B cell (primary cell): ENCODE results near the gene ANGPTL2. TPM values are rescaled to one million over a fixed set of nuclear protein-coding genes. Genes with fewer than 3 reads are reported as not detected.

Experiments
- ATAC-seq: fragments of 200-7000 bp; cut with Tn5 transposase; one replicate; pipeline ENCODE4 v1.10.0; 2021; ENCODE audit warnings: low read depth, mild to moderate bottlenecking, moderate number of reproducible peaks, moderate library complexity
- CTCF ChIA-PET: fragments of 350-600 bp; sonication (Branson Sonifier 250); formaldehyde crosslinking; loops from one replicate; lab custom pipeline; 2021; ENCODE audit warnings: antibody characterized with exemption, inconsistent platforms; lab: Charles Lee
- POLR2A ChIA-PET: fragments of 350-600 bp; sonication (Branson Sonifier 250); formaldehyde crosslinking; loops from one replicate; lab custom pipeline; 2021; ENCODE audit warnings: antibody characterized with exemption; lab: Charles Lee
- DNase-seq: peaks from one replicate; pipeline ENCODE4 v3.0.0; 2013
- H2AFZ ChIP-seq: 2 replicates; pipeline ENCODE4 v1.6.1; 2012; ENCODE audit warnings: mild to moderate bottlenecking, low read depth, low read length; ENCODE audit not compliant: insufficient read depth, poor library complexity, severe bottlenecking
- H3K27ac ChIP-seq, 2 donors: 1 replicate in 1 of 2; 2 replicates in 1 of 2; pipeline ENCODE4 v1.5.1; 2012 to 2013; ENCODE audit warnings: low read length in 2 of 2, mild to moderate bottlenecking in 2 of 2, moderate library complexity in 1 of 2
- H3K27me3 ChIP-seq, 4 experiments: fragments of 200-600 bp in 1 of 4; sonication (generic) in 1 of 4; replicated peaks in 1 of 4; 1 replicate in 2 of 4; 2 replicates in 2 of 4; pipeline versions ENCODE4 v1.6.1 to v1.7.0; 2013 to 2016; ENCODE audit warnings: low read length in 3 of 4, mild to moderate bottlenecking in 2 of 4, mixed read lengths in 1 of 4, moderate library complexity in 1 of 4; ENCODE audit not compliant: insufficient read depth in 4 of 4, control insufficient read depth in 3 of 4; ENCODE audit errors: control extremely low read depth in 1 of 4
- H3K36me3 ChIP-seq, 2 experiments: replicated peaks in 1 of 2; 1 replicate in 1 of 2; 2 replicates in 1 of 2; pipeline versions ENCODE4 v1.6.1 to v1.7.1; 2013; ENCODE audit warnings: low read length in 1 of 2; ENCODE audit not compliant: insufficient read depth in 2 of 2, control insufficient read depth in 1 of 2; ENCODE audit errors: control extremely low read depth in 1 of 2, extremely low read depth in 1 of 2
- H3K4me1 ChIP-seq, 2 donors: fragments of 200-600 bp in 1 of 2; sonication (generic) in 1 of 2; 1 replicate in 1 of 2; 2 replicates in 1 of 2; pipeline versions ENCODE4 v1.5.1 to v1.6.1; 2013 to 2017; ENCODE audit warnings: low read length in 2 of 2; ENCODE audit not compliant: control insufficient read depth in 2 of 2, insufficient read depth in 2 of 2
- H3K4me2 ChIP-seq: replicated peaks from 2 replicates; pipeline ENCODE3; 2012; ENCODE audit warnings: mild to moderate bottlenecking, low read depth, low read length; ENCODE audit not compliant: poor library complexity, severe bottlenecking
- H3K4me3 ChIP-seq, 5 experiments: fragments of 200-600 bp in 1 of 5; sonication (generic) in 1 of 5; 1 replicate in 3 of 5; 2 replicates in 2 of 5; pipeline versions ENCODE4 v1.5.1 to v1.7.0; 2011 to 2016; ENCODE audit warnings: low read length in 4 of 5, mild to moderate bottlenecking in 4 of 5, low read depth in 2 of 5, control low read depth in 1 of 5, moderate library complexity in 1 of 5; ENCODE audit not compliant: insufficient read depth in 1 of 5; ENCODE audit errors: control extremely low read depth in 1 of 5, extremely low read depth in 1 of 5
- H3K79me2 ChIP-seq: fragments of 200-600 bp; sonication (generic); one replicate; pipeline ENCODE4 v1.6.0; 2016; ENCODE audit warnings: low read length; ENCODE audit not compliant: control insufficient read depth, insufficient read depth
- H3K9ac ChIP-seq: fragments of 200-600 bp; sonication (generic); 2 replicates; pipeline ENCODE4 v1.6.1; 2017; ENCODE audit warnings: mild to moderate bottlenecking, low read length, moderate library complexity
- H3K9me3 ChIP-seq, 3 donors: one replicate each; pipeline versions ENCODE4 v1.6.1 to v1.7.1; 2013; ENCODE audit warnings: low read length in 2 of 3; ENCODE audit not compliant: control insufficient read depth in 2 of 3, insufficient read depth in 1 of 3; ENCODE audit errors: control extremely low read depth in 1 of 3
- H4K20me1 ChIP-seq: 2 replicates; pipeline ENCODE4 v1.6.0; 2012; ENCODE audit warnings: mild to moderate bottlenecking, low read length; ENCODE audit not compliant: insufficient read depth, control insufficient read depth, poor library complexity, severe bottlenecking
- H3K27ac Mint-ChIP-seq: one replicate; pipeline ENCODE4 v1.8.0; 2021; ENCODE audit warnings: mixed read lengths
- H3K27me3 Mint-ChIP-seq: one replicate; pipeline ENCODE4 v1.8.0; 2021; ENCODE audit warnings: mixed read lengths
- H3K4me1 Mint-ChIP-seq: one replicate; pipeline ENCODE4 v1.8.0; 2021; ENCODE audit warnings: mixed read lengths
- H3K4me3 Mint-ChIP-seq: one replicate; pipeline ENCODE4 v1.8.0; 2021; ENCODE audit warnings: mixed read lengths
- H3K9me3 Mint-ChIP-seq: one replicate; pipeline ENCODE4 v1.8.0; 2022; ENCODE audit warnings: mixed read lengths; ENCODE audit not compliant: insufficient read depth
- CTCF ChIP-seq: fragments of 200-600 bp; IDR thresholded peaks from one replicate; pipeline ENCODE4 v1.8.0; 2022; ENCODE audit warnings: antibody characterized with exemption, mild to moderate bottlenecking
- EZH2 ChIP-seq: IDR thresholded peaks from 2 replicates; pipeline ENCODE4 v1.6.1; 2012; ENCODE audit warnings: borderline replicate concordance, low read depth, mild to moderate bottlenecking, moderate library complexity, low read length; ENCODE audit not compliant: insufficient read depth, poor library complexity, severe bottlenecking
- WGBS: methylation state at CpG from one replicate; pipeline ENCODE4 v1.1.5; 2013; ENCODE audit warnings: missing lambda C conversion rate; ENCODE audit not compliant: insufficient coverage; 5-methylcytosine and 5-hydroxymethylcytosine counted together
- intact Hi-C: fragments of 100-400 bp; cut with micrococcal nuclease; formaldehyde crosslinking; loops from one replicate; pipeline ENCODE4 v1.10.0; 2022
- polyA plus RNA-seq: library from polyadenylated mRNA; depleted of rRNA; stranded (reverse); fragments of >200 nt; gene quantifications from 2 replicates; pipeline ENCODE4 v1.2.3, GENCODE V29; 2012
- total RNA-seq, 2 donors: library from RNA; stranded (reverse); fragments of 120-200 nt in 1 of 2; gene quantifications; 1 replicate in 1 of 2; 2 replicates in 1 of 2; pipeline versions ENCODE4 v1.2.3 to v1.2.4, GENCODE V29; 2013 to 2022

ANGPTL2 gene
- total and polyA plus RNA-seq, 2 donors (not counting 1 experiment from before 2014, with no cell fraction given): not detected

GRCh38 chr9:127085186-127085585, 37.2 kb downstream of the ANGPTL2 start:
- Histone ChIP-seq H3K4me3 (no peak overlapping the region), H3K36me3 (peaks cover 0 to 3% of the 10 kb centered on the region in 2 experiments), H4K20me1 (no peaks in the 10 kb centered on the region), H3K4me1 (no peaks in the 10 kb centered on the region), H3K79me2 (no peaks in the 10 kb centered on the region), H3K9ac (no peak overlapping the region), H3K9me3 (no peaks in the 10 kb centered on the region), H2AFZ (no peak overlapping the region), H3K27ac (no peak overlapping the region), H3K4me2 (no peak overlapping the region), H3K27me3 (no peaks in the 10 kb centered on the region)
- Mint-ChIP-seq H3K27ac (no peak overlapping the region), H3K9me3 (no peaks in the 10 kb centered on the region), H3K4me3 (no peak overlapping the region), H3K27me3 (no peaks in the 10 kb centered on the region), H3K4me1 (no peaks in the 10 kb centered on the region)
- TF ChIP-seq CTCF (no peak), EZH2 (no peak)
- WGBS: 100% methylated on average over 2 of the region's 2 CpGs
- intact Hi-C loops: no loop called here
- CTCF ChIA-PET: no interaction called here
- POLR2A ChIA-PET: no interaction called here
- DNase-seq: no peak
- ATAC-seq: no peak

GRCh38 chr9:127084076-127085039, 38.1 kb downstream of the ANGPTL2 start:
- no peak overlapping the region for H3K4me2 ChIP-seq
- no peaks in the 10 kb centered on the region for H3K9me3 Mint-ChIP-seq
- ChIA-PET POLR2A (no interaction called here), CTCF (no interaction called here)
- H3K9ac ChIP-seq: no peak overlapping the region
- H3K4me1 ChIP-seq: no peaks in the 10 kb centered on the region
- TF ChIP-seq CTCF (no peak), EZH2 (no peak)
- no peaks in the 10 kb centered on the region for H3K27me3 ChIP-seq
- no peaks in the 10 kb centered on the region for H3K4me1 Mint-ChIP-seq
- no peak overlapping the region for H3K27ac Mint-ChIP-seq
- peaks cover 0 to 3% of the 10 kb centered on the region in 2 experiments for H3K36me3 ChIP-seq
- DNase-seq (no peak), ATAC-seq (no peak)
- H3K27ac ChIP-seq: no peak overlapping the region
- intact Hi-C loops: no loop called here
- no peaks in the 10 kb centered on the region for H3K79me2 ChIP-seq
- H2AFZ ChIP-seq: no peak overlapping the region
- no peak overlapping the region for H3K4me3 ChIP-seq
- WGBS: 87% methylated on average over 7 of the region's 12 CpGs
- no peaks in the 10 kb centered on the region for H3K9me3 ChIP-seq
- no peak overlapping the region for H3K4me3 Mint-ChIP-seq
- no peaks in the 10 kb centered on the region for H4K20me1 ChIP-seq
- H3K27me3 Mint-ChIP-seq: no peaks in the 10 kb centered on the region
